Measurements from ENCODE around the gene OPALIN. TPM values are rescaled to one million over a fixed set of nuclear protein-coding genes. Genes with fewer than 3 reads are reported as not detected.

Gene OPALIN
- polyA plus RNA-seq, 1 donor from 2014 or later: not detected

- Histone ChIP-seq H3K79me2 (replicated peaks; ENCODE audit: insufficient read depth, low read length) (no peaks in the 10 kb centered on the region), H3F3A (ENCODE audit: insufficient read depth, low read length, poor library complexity, severe bottlenecking) (no peaks in the 10 kb centered on the region), H3K4me3 (ENCODE audit: low read length) (no peak overlapping the region), H3K9me3 (ENCODE audit: low read length) (no peaks in the 10 kb centered on the region), H3K36me3 (ENCODE audit: insufficient read depth, low read length) (no peaks in the 10 kb centered on the region), H3K9me2 (ENCODE audit: insufficient read depth, low read length) (no peaks in the 10 kb centered on the region), H2AFZ (ENCODE audit: low read depth, low read length) (no peak overlapping the region), H3K27ac (ENCODE audit: low read length) (no peak overlapping the region), H3K27me3 (ENCODE audit: insufficient read depth, low read depth, low read length) (no peaks in the 10 kb centered on the region), H3K4me2 (ENCODE audit: low read length) (no peak overlapping the region), H4K20me1 (ENCODE audit: insufficient read depth) (no peaks in the 10 kb centered on the region), H3K9ac (ENCODE audit: low read length) (no peak overlapping the region)
- TF ChIP-seq POLR2AphosphoS5 (IDR thresholded peaks at IDR 0.05): no peak
- TF ChIP-seq MXI1 (conservative IDR thresholded peaks at IDR 0.05; ENCODE audit: poor library complexity, severe bottlenecking): no peak
- no peak for TF ChIP-seq REST (IDR thresholded peaks at IDR 0.05; ENCODE audit: borderline replicate concordance)
- no peak for TF ChIP-seq CTCF (IDR thresholded peaks at IDR 0.05; ENCODE audit: poor library complexity, severe bottlenecking)
- TF ChIP-seq RAD21 (conservative IDR thresholded peaks at IDR 0.05): no peak
Measured at GRCh38 chr10:96389785-96390184, 31.0 kb upstream of the OPALIN start.

GRCh38 chr10:96387601-96388000 is 28.8 kb upstream of the OPALIN start:
- no peaks in the 10 kb centered on the region for H3F3A ChIP-seq (ENCODE audit: insufficient read depth, low read length, poor library complexity, severe bottlenecking)
- H3K9ac ChIP-seq (ENCODE audit: low read length): no peak overlapping the region
- H3K4me2 ChIP-seq (ENCODE audit: low read length): no peak overlapping the region
- H3K9me3 ChIP-seq (ENCODE audit: low read length): no peaks in the 10 kb centered on the region
- H3K4me3 ChIP-seq (ENCODE audit: low read length): no peak overlapping the region
- H3K36me3 ChIP-seq (ENCODE audit: insufficient read depth, low read length): no peaks in the 10 kb centered on the region
- no peaks in the 10 kb centered on the region for H3K79me2 ChIP-seq (replicated peaks; ENCODE audit: insufficient read depth, low read length)
- TF ChIP-seq CTCF (IDR thresholded peaks at IDR 0.05; ENCODE audit: poor library complexity, severe bottlenecking): no peak
- TF ChIP-seq REST (IDR thresholded peaks at IDR 0.05; ENCODE audit: borderline replicate concordance): no peak
- TF ChIP-seq EP300 (conservative IDR thresholded peaks at IDR 0.05; ENCODE audit: poor library complexity, severe bottlenecking): no peak
- TF ChIP-seq POLR2AphosphoS5 (IDR thresholded peaks at IDR 0.05): no peak
- no peak for TF ChIP-seq MXI1 (conservative IDR thresholded peaks at IDR 0.05; ENCODE audit: poor library complexity, severe bottlenecking)
- TF ChIP-seq EZH2 (IDR thresholded peaks at IDR 0.05; ENCODE audit: borderline replicate concordance, insufficient read depth, low read length, poor library complexity, severe bottlenecking): no peak
- no peak for TF ChIP-seq TAF1 (IDR thresholded peaks at IDR 0.05; ENCODE audit: low read depth)
- TF ChIP-seq RAD21 (conservative IDR thresholded peaks at IDR 0.05): no peak
- H4K20me1 ChIP-seq (ENCODE audit: insufficient read depth): no peaks in the 10 kb centered on the region
- no peaks in the 10 kb centered on the region for H3K27me3 ChIP-seq (ENCODE audit: insufficient read depth, low read depth, low read length)
- H3K9me2 ChIP-seq (ENCODE audit: insufficient read depth, low read length): no peaks in the 10 kb centered on the region
- no peak overlapping the region for H3K27ac ChIP-seq (ENCODE audit: low read length)
- no peak overlapping the region for H2AFZ ChIP-seq (ENCODE audit: low read depth, low read length)
